GM19240 (cell line): ENCODE data around the gene DDX24.

ENCODE experiments used
- DNase-seq: peaks from one replicate; pipeline ENCODE4 v3.0.0; 2011; ENCODE audit warnings: low spot score; ENCODE audit not compliant: insufficient read length

DDX24 gene

DNA sequence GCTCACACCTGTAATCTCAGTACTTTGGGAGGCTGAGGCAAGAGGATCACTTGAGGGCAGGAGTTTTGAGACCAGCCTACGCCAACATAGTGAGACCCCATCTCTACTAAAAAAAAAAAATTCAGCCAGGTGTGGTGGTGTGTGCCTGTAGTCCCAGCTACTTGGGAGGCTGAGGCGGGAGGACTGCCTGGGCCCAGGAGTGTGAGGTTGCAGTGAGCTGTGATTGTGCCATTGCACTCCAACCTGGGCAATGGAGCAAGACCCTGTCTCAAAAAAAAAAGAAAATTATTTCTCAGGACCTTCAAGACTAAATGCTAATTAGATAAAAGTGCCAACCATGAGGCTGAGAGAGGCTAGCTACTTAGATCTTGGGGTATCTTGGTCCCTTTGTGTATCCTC lies 31.4 kb downstream of the DDX24 start:
- DNase-seq = no peak

DNA sequence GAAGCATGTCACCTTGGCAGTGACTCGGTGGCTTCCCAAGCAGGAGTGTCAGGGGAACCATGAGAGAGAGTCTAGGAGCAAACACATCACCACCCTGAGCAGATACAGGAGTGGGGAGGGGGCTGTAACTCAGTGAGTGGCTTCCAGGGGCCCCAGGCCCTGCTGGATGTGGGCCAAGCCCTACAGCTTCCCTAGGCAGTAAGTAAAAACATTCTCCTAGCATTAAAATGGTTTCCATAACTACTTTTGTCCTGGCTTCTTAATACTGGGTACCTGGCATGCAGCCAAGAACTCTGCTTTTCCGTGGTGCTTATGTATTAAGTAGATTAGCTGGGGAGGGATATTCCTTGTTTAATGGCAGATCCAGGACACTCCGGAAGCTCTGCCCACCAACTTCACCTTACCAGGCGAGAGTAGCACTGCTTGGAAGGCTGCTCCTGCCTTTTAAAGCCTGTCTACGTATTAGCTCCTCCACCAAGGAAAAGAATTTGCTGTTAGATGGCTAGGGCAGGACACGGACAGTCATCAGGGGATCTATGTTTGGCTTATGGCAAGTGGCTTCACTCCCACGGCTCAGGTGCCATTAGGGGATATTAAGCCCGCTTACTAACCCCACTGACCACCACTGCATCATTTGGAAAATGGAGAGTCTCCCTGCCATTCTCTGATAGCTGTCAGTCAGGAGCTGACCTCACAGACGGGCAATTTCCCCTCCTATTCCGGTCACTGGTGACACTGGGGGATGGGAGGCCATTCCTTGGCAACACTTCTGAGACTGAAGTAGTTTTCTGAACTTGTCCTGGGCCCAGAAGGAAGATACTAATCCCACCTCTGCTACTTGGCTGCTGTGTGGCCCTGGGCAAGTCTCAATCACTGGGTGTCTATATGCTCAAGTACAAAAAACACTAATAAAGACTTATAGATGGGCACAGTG lies 32.0 kb downstream of the DDX24 start:
- DNase-seq = no peak

DNA sequence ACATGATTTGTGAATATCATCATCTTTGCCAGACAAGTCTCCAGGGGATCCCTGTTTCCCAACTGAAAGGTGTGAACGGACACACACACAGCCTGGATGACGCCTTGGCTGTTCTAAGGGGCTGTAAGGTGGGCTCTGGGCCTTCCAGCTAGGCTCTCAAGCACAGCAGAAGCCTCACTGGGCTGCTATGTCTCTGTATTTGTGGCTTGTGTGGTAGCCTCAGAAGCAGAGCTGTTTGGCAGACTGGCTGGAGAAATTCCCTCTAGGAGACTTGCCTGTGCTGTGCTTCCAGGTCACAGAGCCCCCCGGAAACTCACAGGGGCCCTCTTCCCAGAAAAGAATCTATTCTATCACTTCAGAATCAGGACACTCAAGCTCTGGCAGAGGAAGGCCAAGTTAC lies 33.4 kb downstream of the DDX24 start:
- no peak for DNase-seq

DNA sequence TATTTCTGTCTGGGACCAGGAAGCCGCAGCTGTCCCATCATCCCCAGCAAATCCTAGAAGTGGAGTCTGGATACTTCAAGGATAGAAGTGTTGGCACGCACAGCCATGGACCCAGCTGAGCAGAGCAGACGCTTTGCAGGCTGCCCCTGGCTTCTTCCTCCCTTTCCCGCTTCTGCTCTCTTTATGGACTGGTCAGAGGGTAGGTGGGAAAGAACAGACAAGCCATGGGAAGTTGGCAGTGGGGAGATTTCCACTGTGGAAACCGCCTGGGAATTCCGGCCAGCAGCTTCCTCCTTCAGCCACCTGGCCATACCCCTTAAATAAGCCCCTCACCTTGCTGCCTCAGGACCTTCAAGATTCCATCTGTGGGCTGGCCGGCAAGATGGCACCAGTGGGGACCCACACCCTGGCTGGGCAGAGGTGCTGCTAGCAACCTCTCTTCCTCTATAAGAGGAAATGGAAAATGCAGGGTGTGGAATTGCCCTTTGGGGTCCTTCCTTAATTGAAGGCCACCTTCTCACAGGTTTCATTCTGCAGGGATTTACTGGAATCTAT lies 34.2 kb downstream of the DDX24 start:
- no peak for DNase-seq

DNA sequence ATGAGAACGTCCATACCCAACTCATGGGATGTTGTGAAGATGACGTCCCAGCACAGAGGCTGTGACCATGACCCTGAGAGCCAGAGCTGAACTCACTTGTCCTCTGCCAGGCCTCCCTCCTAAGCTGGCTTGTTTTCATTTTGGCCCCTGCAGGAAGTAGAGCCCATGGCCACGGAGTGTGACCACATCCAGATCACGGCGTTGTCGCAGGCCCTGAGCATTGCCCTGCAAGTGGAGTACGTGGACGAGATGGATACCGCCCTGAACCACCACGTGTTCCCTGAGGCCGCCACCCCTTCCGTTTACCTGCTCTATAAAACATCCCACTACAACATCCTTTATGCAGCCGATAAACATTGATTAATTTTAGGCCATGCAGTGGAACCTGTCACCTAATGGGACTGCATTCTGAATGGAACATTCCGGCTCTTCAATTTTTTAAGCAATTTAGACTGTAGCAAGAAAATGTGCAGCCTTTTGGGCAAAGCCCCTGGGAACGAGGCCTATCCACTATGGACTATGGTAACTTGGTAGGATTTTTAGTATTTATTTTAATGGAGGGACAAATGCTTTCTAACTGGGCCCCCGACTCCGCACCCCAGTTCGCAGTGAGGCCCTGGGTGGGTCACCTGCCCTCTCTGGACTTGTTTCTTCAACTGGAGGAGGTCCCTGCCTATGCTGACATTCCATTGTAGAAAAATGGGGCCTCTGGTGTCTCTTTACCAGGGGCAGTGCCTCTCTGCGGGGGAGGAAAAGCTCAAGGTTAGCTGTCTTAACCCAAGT lies 35.2 kb downstream of the DDX24 start:
- DNase-seq = no peak

DNA sequence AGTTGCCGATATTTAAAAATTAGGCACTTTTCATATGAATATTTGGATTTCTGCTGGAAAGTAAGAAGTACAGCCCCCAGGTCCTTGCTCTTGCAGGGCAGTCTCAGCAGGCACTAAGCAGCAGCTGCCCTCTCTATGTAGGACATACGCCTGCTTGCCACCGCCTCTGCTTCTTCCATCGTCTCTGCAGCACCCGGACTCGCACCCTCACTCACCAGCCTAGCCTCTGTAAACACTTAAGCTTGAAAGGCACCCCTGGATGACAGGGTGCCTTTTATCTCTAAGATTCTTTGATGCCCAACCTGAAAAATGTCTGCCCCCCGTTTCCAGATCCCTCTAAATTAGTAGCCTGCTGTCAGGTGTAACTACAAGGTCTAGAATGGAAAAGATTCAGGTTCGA lies 35.9 kb downstream of the DDX24 start:
- no peak for DNase-seq

DNA sequence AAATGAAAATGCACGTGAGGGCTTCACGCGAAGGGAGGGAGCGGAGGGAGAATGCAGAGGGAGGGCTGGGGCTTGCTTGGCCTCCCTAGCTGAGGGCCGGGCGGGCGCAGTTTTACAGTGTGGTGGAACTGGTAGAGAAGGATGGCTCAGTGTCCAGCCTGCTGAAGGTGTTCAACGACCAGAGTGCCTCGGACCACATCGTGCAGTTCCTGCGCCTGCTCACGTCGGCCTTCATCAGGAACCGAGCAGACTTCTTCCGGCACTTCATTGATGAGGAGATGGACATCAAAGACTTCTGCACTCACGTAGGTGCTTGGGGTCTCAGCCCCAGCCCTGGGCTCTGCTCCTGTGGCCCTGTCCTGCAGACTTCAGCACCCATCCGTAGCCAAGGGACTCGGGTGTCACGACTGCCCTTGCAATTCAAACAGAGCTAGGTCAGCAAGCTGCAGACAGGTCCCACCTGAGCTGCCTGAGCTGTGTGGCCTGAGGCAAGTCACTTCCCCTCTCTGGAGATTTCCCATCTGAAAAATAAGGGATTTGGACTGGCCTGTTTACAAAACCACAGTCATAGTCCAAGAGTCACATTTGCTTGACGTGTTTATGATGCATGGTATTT lies 36.4 kb downstream of the DDX24 start:
- DNase-seq = no peak

DNA sequence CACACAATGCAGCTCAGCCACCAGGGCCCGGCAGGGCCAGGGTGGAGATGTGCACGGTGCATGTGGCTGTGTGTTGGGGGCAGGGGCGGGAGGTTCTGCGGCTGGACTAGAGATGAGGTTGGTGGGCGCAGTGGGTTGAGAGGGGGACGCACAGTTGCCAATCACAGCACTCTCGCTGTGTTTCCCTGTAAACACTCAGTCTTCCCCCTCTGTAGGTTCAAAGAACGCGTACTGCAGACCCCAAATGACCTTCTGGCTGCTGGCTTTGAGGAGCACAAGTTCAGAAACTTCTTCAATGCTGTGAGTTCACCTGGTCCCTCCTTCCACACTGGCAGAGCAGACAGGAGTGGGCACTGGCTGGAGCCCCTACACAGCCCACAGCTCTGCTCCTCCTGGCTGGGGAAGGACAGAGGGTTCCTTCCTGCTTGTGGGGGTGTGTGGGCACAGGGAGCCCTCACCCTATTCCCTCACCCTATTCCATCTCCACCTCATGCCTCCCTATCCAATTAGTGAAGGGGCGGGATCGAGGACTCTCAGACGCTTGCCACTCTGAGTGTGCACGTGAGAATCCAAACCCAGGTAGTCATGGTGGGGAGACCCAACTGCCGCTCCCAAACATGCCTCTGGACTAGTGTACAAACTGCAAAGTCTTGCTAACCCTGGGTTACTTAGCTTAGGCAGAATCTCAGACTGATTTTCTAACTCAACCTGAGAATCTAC lies 37.1 kb downstream of the DDX24 start:
- DNase-seq = no peak

DNA sequence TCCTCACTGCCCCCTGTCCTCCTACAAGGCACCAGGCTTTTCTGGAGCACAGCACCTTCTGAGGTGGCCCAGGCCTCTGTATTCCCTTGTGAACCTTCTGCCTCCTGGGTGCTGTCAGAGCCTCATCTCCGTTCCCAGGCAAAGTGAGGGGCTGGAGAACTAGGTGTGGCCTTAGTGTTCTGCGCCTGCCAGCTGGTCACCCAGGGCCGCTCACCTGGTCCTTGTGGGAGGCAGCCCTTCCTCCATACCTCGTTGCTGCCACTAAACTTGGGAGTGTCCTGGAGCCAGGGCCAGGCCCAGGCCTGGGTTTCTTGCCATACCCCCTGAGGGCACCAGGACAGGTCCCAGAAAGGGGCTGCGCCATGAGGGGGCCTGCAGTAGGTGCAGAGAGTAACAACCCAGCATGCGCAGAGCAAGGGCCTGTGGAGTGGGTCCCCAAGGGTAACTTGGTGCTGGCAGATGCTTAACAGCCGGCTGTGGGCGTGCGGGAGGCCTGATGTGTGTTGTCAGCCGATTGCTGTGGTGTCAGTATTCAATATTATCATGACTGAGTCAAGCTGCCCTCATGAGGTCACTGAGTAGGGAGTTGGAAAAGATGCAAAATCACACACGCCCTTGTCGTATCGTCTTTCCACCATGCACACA lies 37.8 kb downstream of the DDX24 start:
- no peak for DNase-seq

DNA sequence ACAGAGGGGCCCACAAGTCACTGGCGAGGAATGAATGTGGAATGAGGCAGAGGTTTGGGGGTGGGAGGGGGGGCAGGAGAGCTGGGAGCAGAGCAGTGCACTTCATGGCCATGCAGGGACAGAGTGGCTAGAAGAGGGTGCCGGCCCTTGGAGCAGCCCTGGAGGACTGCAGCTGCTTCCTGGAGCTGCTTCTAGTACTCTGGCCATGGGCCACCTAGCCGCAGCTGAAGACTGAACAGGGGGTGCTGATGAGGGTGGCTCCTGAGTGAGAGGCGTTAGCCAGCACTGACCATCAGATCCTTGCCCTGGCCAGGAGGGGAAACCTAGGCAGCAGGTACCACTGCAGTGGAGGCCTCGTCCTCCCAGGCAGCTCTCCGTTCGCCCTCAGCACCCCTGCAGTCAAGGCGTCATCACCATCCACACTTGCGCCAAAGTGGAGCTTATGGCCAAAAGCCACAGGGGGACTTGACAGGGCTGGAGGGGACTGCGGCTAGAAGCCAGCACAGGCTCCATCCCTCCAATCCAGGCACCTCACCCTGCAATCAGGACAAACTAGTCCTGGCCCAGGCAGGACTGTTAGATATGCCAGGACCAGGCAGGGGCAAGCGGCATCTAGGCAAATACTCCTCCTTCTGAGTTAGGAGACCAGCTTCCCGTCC lies 38.4 kb downstream of the DDX24 start:
- DNase-seq = no peak

DNA sequence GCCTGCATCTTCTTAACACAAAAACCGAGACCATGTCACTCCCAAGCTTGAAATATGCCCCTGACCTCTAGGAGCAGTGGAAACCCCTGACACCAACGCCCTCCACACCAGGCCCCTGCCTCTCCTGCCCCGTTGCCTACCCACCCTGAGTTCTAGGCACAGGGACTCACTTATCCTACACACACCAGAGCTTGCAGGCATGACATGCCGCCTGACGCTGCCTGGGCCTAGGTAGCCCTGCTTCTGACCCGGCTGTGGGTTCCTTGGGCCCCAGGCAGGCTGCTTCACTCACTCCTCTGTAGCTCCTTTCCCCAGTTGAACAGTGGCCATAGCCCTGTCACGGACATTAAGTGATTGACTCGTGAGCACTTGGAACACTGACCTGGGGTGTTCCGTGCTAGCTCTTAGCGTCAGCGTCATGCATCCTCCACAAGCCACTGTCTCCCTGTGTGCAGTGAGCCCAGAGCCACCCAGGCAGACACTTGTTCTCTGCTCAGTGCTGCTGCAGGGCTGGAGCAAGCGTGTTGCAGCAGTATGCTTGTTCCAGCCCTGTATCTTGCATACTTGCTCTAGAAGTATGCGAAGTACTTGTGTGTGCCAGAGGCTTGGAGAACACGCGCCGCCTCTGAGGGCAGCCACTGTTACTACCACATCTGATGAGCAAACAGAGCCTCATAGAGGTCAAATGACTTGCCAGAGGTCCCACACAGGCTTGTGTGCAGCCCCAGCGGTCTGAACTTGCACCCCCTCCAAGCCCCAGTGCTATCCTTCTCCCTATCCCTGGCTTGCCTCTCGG lies 39.3 kb downstream of the DDX24 start:
- no peak for DNase-seq

DNA sequence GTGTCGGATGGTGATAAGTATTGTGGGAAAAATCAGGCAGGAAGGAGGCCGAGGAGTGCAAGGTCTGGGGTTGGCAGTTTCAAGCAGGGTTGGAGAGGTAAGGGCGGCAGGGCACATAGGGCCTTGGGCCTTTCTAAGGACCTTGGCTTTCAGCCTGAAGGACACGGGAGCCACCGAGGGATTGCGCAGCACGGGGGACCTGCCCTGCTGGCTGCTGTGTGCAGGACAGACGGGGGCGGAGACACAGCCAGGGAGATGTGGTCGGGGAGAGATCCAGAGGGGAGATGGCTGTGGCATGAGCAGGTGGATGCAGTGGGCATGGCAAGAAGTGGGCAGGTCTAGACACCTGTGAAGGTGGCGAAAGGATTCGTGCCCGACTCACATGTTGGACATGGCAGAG lies 40.2 kb downstream of the DDX24 start:
- DNase-seq = no peak

DNA sequence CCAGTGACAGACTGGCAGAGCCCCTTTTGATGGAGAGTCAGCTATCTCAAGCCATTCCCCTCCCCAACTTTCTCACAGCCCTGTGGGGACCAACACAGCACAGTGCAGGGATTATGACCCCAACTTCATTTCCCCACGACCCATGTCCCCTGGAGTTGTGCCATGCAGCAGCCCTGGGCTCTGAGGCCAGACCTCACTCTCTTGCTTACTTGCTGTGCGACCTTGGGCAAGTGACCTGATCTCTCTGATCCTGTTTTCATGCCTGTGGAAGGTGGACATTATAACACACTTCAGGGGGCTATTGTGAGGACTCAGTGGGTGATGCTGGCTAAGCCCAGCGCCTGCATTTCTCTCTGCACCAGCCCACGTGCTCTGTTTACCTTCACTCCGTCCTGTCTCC lies 40.8 kb downstream of the DDX24 start:
- no peak for DNase-seq

DNA sequence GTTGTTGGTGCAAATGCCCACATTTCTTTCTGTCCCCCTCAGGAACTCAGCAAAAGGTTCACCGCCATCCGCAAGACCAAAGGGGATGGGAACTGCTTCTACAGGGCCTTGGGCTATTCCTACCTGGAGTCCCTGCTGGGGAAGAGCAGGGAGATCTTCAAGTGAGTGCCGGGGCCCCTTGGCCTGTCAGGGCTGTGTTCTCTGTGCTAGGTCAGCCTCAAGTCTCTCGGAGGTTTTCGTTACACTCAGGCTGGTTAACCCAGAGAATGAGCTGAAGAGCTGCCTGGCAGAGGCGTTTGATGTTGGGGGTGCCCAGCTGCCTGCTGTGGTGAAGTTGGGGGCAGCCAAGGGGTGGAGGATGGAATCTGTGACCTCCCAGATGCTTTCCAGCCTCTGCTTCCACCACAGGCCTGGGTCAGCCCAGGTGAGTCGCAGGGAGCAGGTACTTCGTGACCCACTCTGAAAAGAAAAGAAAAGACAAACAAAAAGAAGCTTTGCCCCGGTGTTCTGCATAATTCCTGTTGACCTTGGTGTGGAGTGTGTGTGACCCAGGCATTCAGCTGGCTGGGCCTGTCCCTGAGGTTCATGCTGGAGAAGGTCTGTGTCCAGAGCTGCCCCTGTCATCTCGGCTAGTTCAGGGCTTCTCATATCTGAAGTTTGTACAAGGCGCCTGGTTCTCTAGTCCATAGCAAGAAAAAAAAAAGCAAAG lies 41.9 kb downstream of the DDX24 start:
- DNase-seq = no peak

DNA sequence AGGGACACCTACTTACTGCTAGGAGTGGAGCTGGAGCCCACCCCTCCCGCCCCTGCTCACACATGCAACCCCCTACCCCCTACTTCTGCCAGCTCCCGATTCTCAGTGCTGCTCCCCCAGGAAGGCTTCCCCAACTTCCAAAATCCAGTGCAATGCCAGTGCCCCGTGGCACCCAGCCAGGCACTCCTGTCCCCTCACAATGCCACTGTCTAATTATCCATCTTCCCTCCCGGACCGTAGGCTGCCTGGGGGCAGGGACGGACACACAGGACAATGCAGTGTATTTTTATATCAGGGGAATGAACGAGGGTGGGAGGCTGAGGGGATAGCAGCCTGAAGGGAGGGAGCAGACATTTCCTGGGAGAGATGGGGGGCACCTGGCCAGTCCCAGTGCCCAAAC lies 42.5 kb downstream of the DDX24 start:
- no peak for DNase-seq

DNA sequence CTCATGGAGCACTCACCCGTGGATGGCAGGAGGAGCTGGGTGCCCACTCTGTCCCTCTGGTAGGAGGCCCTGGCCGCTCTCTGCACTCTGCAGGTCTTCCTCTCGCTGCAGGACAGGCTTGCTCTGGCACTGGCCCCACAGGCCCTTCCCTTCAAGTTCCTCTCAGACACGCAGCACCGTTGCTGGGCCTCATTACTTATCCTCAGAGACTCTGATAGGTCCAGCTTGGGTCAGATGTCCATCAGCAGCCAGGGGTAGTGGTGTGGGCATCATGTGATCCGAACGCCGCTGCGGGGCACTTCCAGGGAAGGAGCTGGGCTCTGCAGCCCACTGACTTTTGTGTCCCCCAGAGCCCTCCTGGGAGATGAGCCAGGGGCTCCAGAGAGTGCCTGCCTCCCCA lies 43.0 kb downstream of the DDX24 start:
- no peak for DNase-seq

DNA sequence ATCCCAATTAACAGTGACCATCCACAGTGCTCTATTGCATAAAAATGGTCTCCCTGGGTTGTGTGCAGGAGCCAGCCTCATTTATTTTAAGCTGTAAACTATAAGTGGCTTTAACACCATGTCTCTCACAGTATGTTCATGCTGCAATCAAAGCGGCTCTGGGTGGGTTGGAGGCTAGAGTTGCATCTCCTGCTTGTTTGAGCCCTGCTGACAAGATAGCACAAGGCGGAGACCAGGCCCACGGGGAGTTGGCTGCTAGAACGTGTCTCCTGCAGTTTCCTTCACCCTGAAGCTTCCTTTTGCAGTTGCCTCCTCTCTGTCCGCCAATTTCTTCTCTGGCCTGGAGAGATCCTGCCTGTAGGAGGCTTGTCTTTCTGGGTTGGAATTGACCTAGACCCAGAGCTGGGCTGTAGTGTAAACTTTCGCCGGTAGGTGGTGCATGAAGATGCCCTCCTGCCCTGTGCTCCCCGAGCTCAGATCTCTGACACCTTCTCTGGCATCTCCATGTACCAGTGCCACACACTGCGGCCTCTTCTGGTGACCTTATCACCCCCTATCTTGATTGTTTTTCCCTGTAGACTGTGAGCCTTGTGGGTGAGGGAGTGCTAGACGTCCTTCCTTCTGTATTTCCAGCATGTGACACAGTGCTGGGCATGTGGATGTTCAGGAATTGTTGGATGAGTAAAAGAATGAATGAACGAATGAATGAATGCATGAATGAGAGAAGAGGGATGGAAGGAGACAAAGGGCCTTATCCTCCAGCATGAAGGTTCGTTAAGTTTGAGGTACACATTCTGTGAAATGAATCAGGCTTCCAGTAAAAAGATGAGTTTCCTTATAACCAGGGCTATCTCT lies 44.5 kb downstream of the DDX24 start:
- DNase-seq = peak; percentile 82

DNA sequence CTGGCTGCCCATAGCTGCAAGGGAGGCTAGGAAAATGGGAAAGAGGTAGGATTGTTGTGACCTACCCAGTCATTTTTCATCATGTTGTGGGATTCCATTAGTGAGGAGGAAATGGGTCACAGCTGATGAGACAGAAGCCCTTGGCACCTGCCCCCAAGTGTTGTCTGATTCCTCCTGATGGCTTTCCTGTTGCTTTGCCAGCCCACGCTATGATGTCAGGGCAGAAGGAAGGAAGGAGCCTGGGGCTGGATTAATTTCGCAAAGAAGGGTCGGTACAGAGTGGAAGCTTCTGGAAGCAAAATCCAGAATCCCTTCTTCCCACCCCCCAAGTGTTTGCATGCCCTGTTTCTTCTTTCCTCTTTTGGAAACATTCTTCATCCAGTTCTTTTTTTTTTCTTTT lies 46.1 kb downstream of the DDX24 start:
- no peak for DNase-seq
